Dendritic cell treated with granulocyte-macrophage colony-stimulating factor and Interleukin-4, amounts not matched to agents 40 ng/mL and 50 ng/mL, for 4 days (primary cell): ENCODE results near the gene ZNF366.
A peak's percentile ranks its signal among the peaks of the same experiment; 100 is the strongest.

ENCODE experiments used
- H3K27ac Mint-ChIP-seq: one replicate; pipeline ENCODE4 v1.8.0; 2022; ENCODE audit warnings: mild to moderate bottlenecking, mixed read lengths
- H3K27me3 Mint-ChIP-seq: one replicate; pipeline ENCODE4 v1.8.0; 2022; ENCODE audit warnings: mild to moderate bottlenecking, mixed read lengths
- H3K36me3 Mint-ChIP-seq: one replicate; pipeline ENCODE4 v1.8.0; 2022; ENCODE audit warnings: low read depth, mixed read lengths
- H3K4me1 Mint-ChIP-seq: one replicate; pipeline ENCODE4 v1.8.0; 2022; ENCODE audit warnings: low read depth, mixed read lengths
- H3K4me3 Mint-ChIP-seq: one replicate; pipeline ENCODE4 v1.8.0; 2022; ENCODE audit warnings: mild to moderate bottlenecking, moderate library complexity, mixed read lengths
- H3K9me3 Mint-ChIP-seq: one replicate; pipeline ENCODE4 v1.8.0; 2022; ENCODE audit warnings: mixed read lengths
- intact Hi-C: fragments of 100-400 bp; cut with micrococcal nuclease; formaldehyde crosslinking; loops from one replicate; pipeline ENCODE4 v1.15.0; 2022

Gene ZNF366

DNA sequence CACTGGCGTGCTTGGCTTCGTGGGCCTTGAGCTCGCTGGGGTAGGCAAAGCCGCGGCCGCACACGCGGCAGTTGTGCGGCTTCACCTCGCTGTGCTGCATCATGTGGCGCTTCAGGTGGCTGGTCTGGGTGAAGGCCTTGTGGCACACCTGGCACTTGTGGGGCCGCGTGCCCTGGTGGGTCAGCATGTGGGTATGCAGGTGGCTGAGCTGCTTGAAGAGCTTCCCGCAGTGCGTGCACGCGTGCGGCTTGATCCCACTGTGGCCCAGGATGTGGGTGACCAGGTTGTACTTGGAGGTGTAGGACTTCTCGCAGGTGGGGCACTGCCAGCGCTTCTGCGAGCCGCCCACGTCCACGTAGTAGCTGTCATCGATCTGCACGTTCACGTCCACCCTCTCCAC lies 46.8 kb downstream of the ZNF366 start:
- H3K27me3 Mint-ChIP-seq: no peaks in the 10 kb centered on the region

DNA sequence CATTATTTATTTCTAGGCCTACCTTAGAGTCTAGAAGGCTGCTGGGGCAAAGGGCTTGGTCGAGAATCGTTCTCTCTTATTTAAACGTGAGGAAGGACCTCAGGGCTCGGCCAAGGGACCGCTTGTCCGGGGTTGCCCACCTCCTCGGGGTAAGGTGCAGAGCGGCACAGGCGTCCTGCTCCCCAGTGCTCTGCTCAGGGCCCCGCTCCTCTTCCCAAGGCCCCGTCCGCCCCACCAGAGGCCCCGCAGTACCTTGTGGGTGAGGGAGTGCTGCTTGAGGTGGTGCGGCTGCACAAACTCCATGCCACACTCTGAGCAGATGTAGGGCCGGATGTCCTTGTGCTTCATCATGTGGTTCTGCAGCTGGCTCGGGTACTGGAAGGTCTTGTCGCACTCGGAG lies 47.3 kb downstream of the ZNF366 start:
- no peaks in the 10 kb centered on the region for H3K9me3 Mint-ChIP-seq
- H3K27ac Mint-ChIP-seq: no peak overlapping the region
- H3K27me3 Mint-ChIP-seq: no peaks in the 10 kb centered on the region
- H3K4me1 Mint-ChIP-seq: peaks cover 50% of the 10 kb centered on the region
- intact Hi-C loops: no loop called here
- no peak overlapping the region for H3K4me3 Mint-ChIP-seq
- peaks cover 86% of the 10 kb centered on the region for H3K36me3 Mint-ChIP-seq

More for the DNA sequence above, 46.8 kb downstream of the ZNF366 start:
- no peak overlapping the region for H3K4me3 Mint-ChIP-seq
- intact Hi-C loops: no loop called here
- H3K9me3 Mint-ChIP-seq: no peaks in the 10 kb centered on the region
- peaks cover 83% of the 10 kb centered on the region for H3K36me3 Mint-ChIP-seq
- H3K4me1 Mint-ChIP-seq: peaks cover 50% of the 10 kb centered on the region
- no peak overlapping the region for H3K27ac Mint-ChIP-seq

DNA sequence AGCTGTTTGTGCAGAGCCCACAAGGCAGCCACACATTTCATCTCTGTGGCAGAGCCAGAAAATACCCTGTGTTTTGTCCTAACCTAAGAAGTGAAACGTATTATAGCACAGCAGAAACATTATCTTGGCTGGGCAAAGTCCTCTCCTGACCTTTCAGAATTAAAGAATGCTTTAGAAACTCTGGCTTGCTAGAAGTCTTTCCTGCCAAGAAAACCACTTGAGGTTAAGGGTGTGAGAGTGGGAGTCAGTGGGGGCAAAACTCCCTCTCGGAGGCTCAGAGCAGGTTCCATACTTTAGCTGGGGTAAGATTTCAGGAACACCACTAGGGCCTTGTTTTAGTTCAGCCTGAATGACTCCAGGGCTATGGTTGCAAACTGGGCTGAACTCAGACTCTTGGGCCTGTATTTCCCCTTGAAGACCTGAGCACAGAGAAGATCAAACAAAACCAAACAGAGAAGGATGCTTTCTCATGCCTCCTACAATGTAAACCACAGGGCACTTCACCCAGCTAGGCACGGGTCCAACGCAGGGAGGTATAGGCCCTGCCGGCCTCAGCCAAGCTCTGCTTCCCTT lies 48.0 kb downstream of the ZNF366 start:
- H3K4me3 Mint-ChIP-seq: no peak overlapping the region
- no peak overlapping the region for H3K27ac Mint-ChIP-seq

DNA sequence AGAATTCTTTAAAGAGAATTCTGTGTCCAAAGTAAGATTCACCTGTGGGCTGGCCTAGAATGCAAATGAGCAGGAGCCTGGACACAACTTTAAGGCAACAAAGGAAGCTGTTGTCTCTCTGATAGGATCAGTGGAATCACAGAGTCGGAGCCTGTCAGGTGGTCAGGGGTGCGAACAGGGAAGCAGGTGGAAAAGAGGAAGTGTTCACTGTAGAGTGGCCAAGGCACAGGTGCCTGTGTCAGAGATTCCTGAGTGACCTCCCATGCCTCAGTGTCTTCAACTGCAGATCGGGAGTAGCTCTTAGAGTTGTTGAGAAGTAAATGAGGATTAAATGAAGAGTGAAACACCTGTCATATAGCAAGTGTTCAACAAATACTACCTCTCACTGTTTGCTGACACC lies 48.8 kb downstream of the ZNF366 start:
- Mint-ChIP-seq H3K4me1 (peaks cover 54% of the 10 kb centered on the region), H3K27ac (peak overlapping the region; percentile 22), H3K9me3 (no peaks in the 10 kb centered on the region), H3K4me3 (no peak overlapping the region), H3K27me3 (no peaks in the 10 kb centered on the region), H3K36me3 (peaks cover 98% of the 10 kb centered on the region)
- intact Hi-C loops: no loop called here

More for the DNA sequence above, 48.0 kb downstream of the ZNF366 start:
- intact Hi-C loops: no loop called here
- Mint-ChIP-seq H3K27me3 (no peaks in the 10 kb centered on the region), H3K36me3 (peaks cover 93% of the 10 kb centered on the region), H3K9me3 (no peaks in the 10 kb centered on the region), H3K4me1 (peaks cover 52% of the 10 kb centered on the region)

DNA sequence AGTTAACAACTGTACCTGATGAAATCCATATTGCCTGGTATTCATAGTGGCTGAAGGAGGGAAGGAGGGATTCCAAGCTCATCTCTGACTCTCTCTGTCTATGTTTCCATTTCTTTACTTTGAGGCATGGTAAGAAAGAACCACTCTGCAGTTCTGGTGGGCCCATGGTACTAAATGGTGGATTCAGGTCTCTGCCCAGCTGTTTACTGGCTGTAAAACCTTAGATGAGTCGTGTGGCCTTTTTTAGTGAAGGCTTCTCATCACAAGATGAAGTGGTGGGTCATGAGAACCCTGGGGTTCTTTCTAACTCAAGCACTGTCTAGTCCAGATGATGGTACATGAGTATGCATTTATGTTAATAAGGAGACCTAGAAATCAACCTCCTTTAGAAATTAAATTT lies 49.7 kb downstream of the ZNF366 start:
- Mint-ChIP-seq H3K27ac (no peak overlapping the region), H3K9me3 (no peaks in the 10 kb centered on the region), H3K4me3 (no peak overlapping the region), H3K4me1 (peaks cover 54% of the 10 kb centered on the region), H3K27me3 (no peaks in the 10 kb centered on the region), H3K36me3 (peaks cover 98% of the 10 kb centered on the region)
- intact Hi-C loops: no loop called here

DNA sequence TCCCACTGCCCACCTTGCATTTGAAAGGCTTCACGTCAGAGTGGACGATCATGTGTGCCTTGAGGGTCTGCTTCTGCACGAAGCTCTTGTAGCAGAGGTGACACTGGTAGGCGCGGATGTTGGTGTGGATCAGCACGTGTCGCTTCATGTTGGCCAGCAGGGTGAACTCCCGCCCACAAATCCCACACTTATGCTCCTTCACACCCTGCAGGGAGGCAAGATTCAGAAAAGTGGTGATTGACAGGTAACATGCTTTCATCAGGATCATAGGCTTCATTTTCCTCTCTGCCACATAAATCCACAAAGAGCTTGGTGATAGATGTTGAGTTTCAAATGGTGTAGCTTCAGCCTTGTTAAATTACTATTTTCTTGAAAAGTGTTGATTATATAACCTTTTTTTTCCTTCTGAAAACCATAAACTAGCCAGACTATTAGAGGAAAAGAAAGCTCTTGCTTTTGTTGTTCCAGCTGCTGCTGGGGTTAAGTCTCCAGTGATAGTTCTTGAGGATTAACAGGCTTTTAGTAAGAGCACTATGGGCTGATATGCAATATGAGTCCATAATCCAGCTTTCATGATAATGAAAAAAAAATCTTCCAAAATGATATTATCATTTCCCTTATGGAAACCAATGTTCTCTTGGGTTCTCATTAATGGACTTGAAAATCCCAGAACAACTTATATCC lies 50.7 kb downstream of the ZNF366 start:
- peaks cover 62% of the 10 kb centered on the region for H3K4me1 Mint-ChIP-seq
- H3K4me3 Mint-ChIP-seq: no peak overlapping the region
- no peaks in the 10 kb centered on the region for H3K9me3 Mint-ChIP-seq
- H3K27me3 Mint-ChIP-seq: no peaks in the 10 kb centered on the region
- intact Hi-C loops: no loop called here
- H3K36me3 Mint-ChIP-seq: peaks cover 100% of the 10 kb centered on the region
- no peak overlapping the region for H3K27ac Mint-ChIP-seq

DNA sequence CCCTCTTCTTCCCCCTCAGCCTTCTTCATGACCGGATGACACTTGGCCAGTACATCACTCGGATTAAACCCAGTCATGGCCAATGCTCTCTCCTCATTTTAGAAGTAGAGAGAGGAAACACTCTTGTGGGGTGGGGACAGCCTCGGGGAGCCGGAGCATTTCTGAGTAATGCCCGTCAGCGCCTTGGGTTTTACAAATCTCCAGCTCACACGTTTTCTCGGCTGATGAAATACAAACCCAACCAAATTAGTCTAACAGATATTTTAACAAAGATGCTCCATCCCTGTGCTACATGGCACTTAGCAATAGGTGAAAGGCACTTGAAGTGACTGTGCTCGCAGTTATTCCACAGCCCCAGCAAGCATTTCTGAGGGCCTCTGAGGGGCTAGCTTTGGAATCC lies 51.7 kb downstream of the ZNF366 start:
- intact Hi-C loops: no loop called here
- Mint-ChIP-seq H3K4me1 (peaks cover 65% of the 10 kb centered on the region), H3K4me3 (no peak overlapping the region), H3K27ac (peak overlapping the region; percentile 56), H3K27me3 (no peaks in the 10 kb centered on the region), H3K36me3 (peaks cover 100% of the 10 kb centered on the region), H3K9me3 (no peaks in the 10 kb centered on the region)

DNA sequence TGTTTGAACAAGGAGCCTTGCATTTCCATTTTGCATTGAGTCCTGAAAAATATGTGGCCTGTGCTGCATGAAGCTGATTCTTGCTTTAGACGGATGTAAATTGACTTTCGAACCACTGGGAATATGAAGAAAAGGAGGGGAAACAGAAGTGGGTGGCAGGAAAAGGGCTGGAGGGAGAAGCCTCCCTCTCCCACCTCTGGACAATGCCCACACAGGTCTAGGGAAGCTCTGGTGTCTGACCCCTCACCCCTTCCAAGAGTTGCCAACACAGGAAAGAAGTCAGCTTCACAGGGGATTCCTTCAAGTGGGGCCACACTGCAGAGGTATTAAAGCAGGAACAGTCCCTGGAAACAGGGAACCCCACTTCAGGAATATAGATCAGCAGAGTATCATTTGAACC lies 52.2 kb downstream of the ZNF366 start:
- no peaks in the 10 kb centered on the region for H3K27me3 Mint-ChIP-seq
- H3K4me1 Mint-ChIP-seq: peaks cover 63% of the 10 kb centered on the region
- H3K9me3 Mint-ChIP-seq: no peaks in the 10 kb centered on the region
- intact Hi-C loops: no loop called here
- no peak overlapping the region for H3K4me3 Mint-ChIP-seq
- peaks cover 100% of the 10 kb centered on the region for H3K36me3 Mint-ChIP-seq
- H3K27ac Mint-ChIP-seq: peak overlapping the region; percentile 56

DNA sequence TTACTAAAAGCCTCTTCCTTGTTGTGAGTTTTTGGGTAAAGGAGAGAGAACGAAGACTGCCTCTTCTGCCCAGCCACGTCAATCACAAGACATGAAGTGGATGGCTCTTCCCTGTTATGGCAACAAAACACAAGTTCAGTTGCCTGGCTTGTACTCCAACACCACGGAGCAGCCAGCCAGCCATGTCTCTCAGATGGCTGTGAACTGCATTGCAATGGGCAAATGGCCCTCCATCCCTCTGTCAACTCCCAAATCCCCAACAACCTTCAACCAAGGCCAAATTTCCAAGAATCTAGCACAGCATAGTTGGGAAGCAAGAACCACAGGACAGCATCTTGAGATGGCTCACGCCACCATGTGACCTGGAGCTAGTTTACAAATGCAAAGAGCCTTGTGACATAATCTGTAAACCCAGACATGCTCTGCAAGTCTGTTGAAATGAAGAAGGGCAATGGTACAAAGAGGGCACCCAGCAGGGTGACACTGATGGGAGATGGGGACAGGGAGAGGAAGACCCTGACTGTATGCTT lies 53.9 kb downstream of the ZNF366 start:
- Mint-ChIP-seq H3K9me3 (no peaks in the 10 kb centered on the region), H3K4me1 (peaks cover 49% of the 10 kb centered on the region), H3K27ac (peak overlapping the region; percentile 85), H3K4me3 (no peak overlapping the region), H3K27me3 (no peaks in the 10 kb centered on the region), H3K36me3 (peaks cover 100% of the 10 kb centered on the region)
- intact Hi-C loops: no loop called here

DNA sequence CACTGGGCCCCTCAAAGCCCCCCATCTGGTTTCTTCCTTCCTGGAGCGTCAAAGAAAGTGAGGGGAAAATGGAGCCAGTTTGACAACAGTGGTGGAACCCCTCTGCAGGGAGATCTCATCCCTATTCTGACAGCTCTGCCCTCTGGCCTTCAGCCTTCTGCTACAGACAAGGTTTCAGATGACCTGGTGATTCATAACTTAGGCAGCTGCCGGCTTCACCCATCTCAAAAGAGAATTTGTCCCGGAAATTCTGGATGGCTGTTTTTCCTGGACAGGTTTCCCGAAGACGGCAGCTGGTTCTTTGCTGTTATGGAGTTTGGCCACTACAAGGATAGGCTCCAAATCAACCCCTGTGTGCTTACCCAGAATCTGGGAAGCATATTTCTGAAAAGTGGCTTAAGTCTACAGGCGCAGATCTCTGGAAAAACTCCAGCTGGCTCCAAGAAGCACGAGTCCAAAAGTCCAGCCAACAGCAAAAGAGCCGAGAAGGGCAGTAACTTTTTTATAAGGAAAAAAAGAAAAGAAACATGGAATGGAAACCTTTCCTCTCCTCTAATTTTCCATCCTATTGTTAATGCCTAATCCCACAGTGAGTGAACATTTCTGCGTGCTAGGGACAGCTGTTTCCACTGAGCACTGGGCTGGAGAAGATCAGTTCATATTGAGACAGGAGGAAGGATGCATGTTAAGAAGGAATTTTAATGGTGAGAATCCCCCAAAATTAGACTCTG lies 54.5 kb downstream of the ZNF366 start:
- Mint-ChIP-seq H3K36me3 (peaks cover 100% of the 10 kb centered on the region), H3K9me3 (no peaks in the 10 kb centered on the region), H3K27ac (peak overlapping the region; percentile 85), H3K4me3 (no peak overlapping the region), H3K4me1 (peaks cover 49% of the 10 kb centered on the region), H3K27me3 (no peaks in the 10 kb centered on the region)
- intact Hi-C loops: no loop called here

DNA sequence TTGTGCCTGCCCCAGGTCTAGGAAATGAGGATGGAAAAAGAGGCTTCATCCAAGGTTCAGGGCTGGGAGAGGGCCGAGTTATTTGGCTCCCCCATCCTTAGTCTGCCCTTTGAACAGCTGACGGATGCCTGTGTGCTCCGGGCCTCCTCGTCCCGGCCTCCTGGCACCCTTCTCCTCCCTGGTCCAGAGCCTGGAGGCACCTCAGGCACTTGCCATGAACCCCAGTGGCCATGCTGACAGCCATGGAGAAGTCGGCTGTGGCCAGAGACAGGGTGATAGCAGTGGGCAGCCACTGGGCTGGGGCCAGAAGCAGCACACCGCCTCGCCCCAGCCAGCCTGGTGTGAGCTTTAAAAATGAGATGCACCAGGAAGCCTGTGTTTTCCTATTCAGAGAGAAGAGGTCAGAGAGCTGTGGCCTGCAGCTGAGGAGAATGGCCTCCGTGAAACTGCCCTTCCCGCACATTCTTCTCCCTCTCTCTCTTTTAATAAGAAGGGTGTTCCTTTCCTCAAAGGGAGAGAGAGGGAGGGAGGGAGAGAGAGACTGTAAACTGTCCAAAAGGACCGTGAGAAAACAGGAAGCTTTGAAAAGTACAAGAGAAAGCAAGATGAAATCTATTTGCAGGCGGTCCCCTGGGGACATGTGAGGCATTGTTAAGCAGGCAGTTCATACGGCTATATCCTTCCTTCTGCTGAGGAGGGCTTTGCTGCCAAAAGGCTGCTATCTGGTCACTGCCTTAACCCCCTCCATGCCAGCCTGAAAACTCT lies 55.3 kb downstream of the ZNF366 start:
- peaks cover 49% of the 10 kb centered on the region for H3K4me1 Mint-ChIP-seq
- peaks cover 100% of the 10 kb centered on the region for H3K36me3 Mint-ChIP-seq
- intact Hi-C loops: no loop called here
- H3K9me3 Mint-ChIP-seq: no peaks in the 10 kb centered on the region
- H3K27ac Mint-ChIP-seq: peak overlapping the region; percentile 85
- H3K4me3 Mint-ChIP-seq: no peak overlapping the region
- H3K27me3 Mint-ChIP-seq: no peaks in the 10 kb centered on the region

DNA sequence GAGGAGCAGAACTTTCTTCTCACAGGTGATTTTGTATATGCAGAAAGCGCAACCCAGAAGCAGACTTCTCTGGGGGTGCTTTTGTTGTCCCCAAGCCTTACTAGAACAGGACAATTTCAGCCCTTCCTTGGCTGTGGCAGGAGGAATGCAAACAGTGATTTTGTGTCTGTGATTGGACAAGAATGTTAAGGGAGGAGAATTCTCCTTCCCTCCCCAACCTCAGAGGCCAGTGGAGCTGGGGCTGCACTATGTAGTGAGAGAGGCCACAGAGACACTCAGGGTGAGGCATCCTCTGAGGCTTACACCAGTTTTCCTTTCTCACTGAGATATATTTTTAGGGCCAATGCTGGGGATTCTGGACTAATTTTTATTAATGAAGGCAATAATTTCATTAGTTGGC lies 58.8 kb downstream of the ZNF366 start:
- Mint-ChIP-seq H3K4me1 (peaks cover 39% of the 10 kb centered on the region), H3K36me3 (peaks cover 99% of the 10 kb centered on the region), H3K9me3 (no peaks in the 10 kb centered on the region), H3K27me3 (no peaks in the 10 kb centered on the region), H3K27ac (no peak overlapping the region), H3K4me3 (no peak overlapping the region)
- intact Hi-C loops: no loop called here

DNA sequence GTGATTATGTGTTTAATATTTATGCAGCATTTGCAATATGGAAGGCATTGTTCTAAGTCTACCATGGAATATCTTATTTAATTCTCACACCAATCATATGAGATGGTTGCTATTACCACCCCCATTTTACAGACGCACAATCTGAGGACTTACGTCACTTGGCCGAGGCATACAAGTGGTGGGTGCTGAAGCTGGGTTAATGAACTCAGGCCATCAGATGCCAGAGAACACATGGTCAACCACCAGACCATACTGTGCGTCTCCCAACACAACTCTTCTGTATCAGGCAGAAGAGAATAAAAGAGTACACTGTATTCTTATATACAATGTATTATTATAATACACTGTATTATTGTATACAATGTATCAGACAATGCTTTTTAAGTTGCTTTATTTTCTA lies 59.5 kb downstream of the ZNF366 start:
- no peaks in the 10 kb centered on the region for H3K9me3 Mint-ChIP-seq
- no peak overlapping the region for H3K27ac Mint-ChIP-seq
- intact Hi-C loops: no loop called here
- no peaks in the 10 kb centered on the region for H3K27me3 Mint-ChIP-seq
- H3K4me3 Mint-ChIP-seq: no peak overlapping the region
- H3K36me3 Mint-ChIP-seq: peaks cover 97% of the 10 kb centered on the region
- H3K4me1 Mint-ChIP-seq: peaks cover 33% of the 10 kb centered on the region

DNA sequence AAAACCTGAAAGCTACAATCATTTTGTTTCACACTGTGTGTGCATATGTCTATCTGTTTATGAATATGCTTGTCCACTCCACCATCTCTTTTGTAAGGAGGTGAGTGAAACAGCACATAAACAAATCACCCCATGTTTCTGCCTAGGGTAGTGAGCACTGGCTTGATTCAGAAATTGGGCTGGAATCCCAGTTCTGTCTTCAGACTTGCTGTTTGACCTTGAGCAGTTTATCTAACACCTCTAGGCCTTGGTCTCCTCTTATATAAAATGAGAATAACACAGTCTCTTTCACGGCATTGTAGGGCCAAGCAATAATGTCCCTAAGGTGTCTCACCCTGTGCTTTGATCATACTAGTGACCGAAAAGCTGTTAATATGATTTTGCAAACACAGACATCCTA lies 61.2 kb downstream of the ZNF366 start:
- Mint-ChIP-seq H3K36me3 (peaks cover 97% of the 10 kb centered on the region), H3K4me1 (peaks cover 27% of the 10 kb centered on the region), H3K4me3 (no peak overlapping the region), H3K9me3 (no peaks in the 10 kb centered on the region), H3K27me3 (no peaks in the 10 kb centered on the region), H3K27ac (peak overlapping the region; percentile 71)
- intact Hi-C loops: no loop called here
